ENCODE measurements around the gene CPNE4. TPM values are rescaled to one million over a fixed set of nuclear protein-coding genes. Genes with fewer than 3 reads are reported as not detected.

Gene CPNE4
- total RNA-seq, 2 donors from 2014 or later, result 1.7 to 2.5 TPM

- Mint-ChIP-seq H3K4me1 (no peaks in the 10 kb centered on the region), H3K27ac (no peak overlapping the region), H3K36me3 (ENCODE audit: low read depth) (no peaks in the 10 kb centered on the region), H3K4me3 (no peak overlapping the region), H3K9me3 (no peaks in the 10 kb centered on the region), H3K27me3 (ENCODE audit: insufficient read depth) (no peaks in the 10 kb centered on the region)
- no peaks in the 10 kb centered on the region for H3K27me3 ChIP-seq (ENCODE audit: control insufficient read depth, insufficient read depth, low read length, poor library complexity, severe bottlenecking)
- H3K36me3 ChIP-seq (ENCODE audit: control insufficient read depth, insufficient read depth, low read length), result no peaks in the 10 kb centered on the region
- no peak for TF ChIP-seq CTCF (conservative IDR thresholded peaks at IDR 0.05)
- H3K27ac ChIP-seq (ENCODE audit: low read depth, low read length), result no peak overlapping the region
- H3K9ac ChIP-seq (ENCODE audit: extremely low read depth, low read length, poor library complexity, severe bottlenecking), result no peak overlapping the region
- H3K4me1 ChIP-seq (ENCODE audit: control insufficient read depth, insufficient read depth, low read length), result no peaks in the 10 kb centered on the region
- no peak for DNase-seq
- 88 to 100% methylated on average over 3 to 6 of the region's 6 CpGs for WGBS, 2 experiments (ENCODE audit: insufficient coverage in 1 of 2, insufficient read length in 1 of 2)
- no peaks in the 10 kb centered on the region for H3K9me3 ChIP-seq (ENCODE audit: control insufficient read depth, low read length)
- H3K4me3 ChIP-seq (ENCODE audit: low read length), result no peak overlapping the region
Measured at GRCh38 chr3:131690800-131691199, 344.0 kb downstream of the CPNE4 start.

GRCh38 chr3:131688370-131688769 is 346.4 kb downstream of the CPNE4 start:
- no peak overlapping the region for H3K9ac ChIP-seq (ENCODE audit: extremely low read depth, low read length, poor library complexity, severe bottlenecking)
- TF ChIP-seq CTCF (conservative IDR thresholded peaks at IDR 0.05), result no peak
- Mint-ChIP-seq H3K4me3 (no peak overlapping the region), H3K9me3 (no peaks in the 10 kb centered on the region), H3K4me1 (no peaks in the 10 kb centered on the region), H3K36me3 (ENCODE audit: low read depth) (no peaks in the 10 kb centered on the region), H3K27me3 (ENCODE audit: insufficient read depth) (no peaks in the 10 kb centered on the region), H3K27ac (no peak overlapping the region)
- no peaks in the 10 kb centered on the region for H3K27me3 ChIP-seq (ENCODE audit: control insufficient read depth, insufficient read depth, low read length, poor library complexity, severe bottlenecking)
- no peaks in the 10 kb centered on the region for H3K4me1 ChIP-seq (ENCODE audit: control insufficient read depth, insufficient read depth, low read length)
- H3K36me3 ChIP-seq (ENCODE audit: control insufficient read depth, insufficient read depth, low read length), result no peaks in the 10 kb centered on the region
- WGBS, 2 experiments (ENCODE audit: insufficient coverage in 1 of 2, insufficient read length in 1 of 2), result 92 to 96% methylated on average over 3 of the region's 3 CpGs
- H3K4me3 ChIP-seq (ENCODE audit: low read length), result no peak overlapping the region
- H3K9me3 ChIP-seq (ENCODE audit: control insufficient read depth, low read length), result no peaks in the 10 kb centered on the region
- DNase-seq, result no peak
- no peak overlapping the region for H3K27ac ChIP-seq (ENCODE audit: low read depth, low read length)

- no peaks in the 10 kb centered on the region for H3K9me3 ChIP-seq (ENCODE audit: control insufficient read depth, low read length)
- no peak for TF ChIP-seq CTCF (conservative IDR thresholded peaks at IDR 0.05)
- no peak for DNase-seq
- H3K27ac ChIP-seq (ENCODE audit: low read depth, low read length), result no peak overlapping the region
- H3K36me3 ChIP-seq (ENCODE audit: control insufficient read depth, insufficient read depth, low read length), result no peaks in the 10 kb centered on the region
- no peaks in the 10 kb centered on the region for H3K9me3 Mint-ChIP-seq
- H3K4me3 ChIP-seq (ENCODE audit: low read length), result no peak overlapping the region
- no peak overlapping the region for H3K27ac Mint-ChIP-seq
- H3K27me3 ChIP-seq (ENCODE audit: control insufficient read depth, insufficient read depth, low read length, poor library complexity, severe bottlenecking), result no peaks in the 10 kb centered on the region
- H3K36me3 Mint-ChIP-seq (ENCODE audit: low read depth), result no peaks in the 10 kb centered on the region
- no peaks in the 10 kb centered on the region for H3K4me1 ChIP-seq (ENCODE audit: control insufficient read depth, insufficient read depth, low read length)
- no peaks in the 10 kb centered on the region for H3K27me3 Mint-ChIP-seq (ENCODE audit: insufficient read depth)
- WGBS, 2 experiments (ENCODE audit: insufficient coverage in 1 of 2, insufficient read length in 1 of 2), result 62 to 86% methylated on average over 3 to 4 of the region's 4 CpGs
- no peaks in the 10 kb centered on the region for H3K4me1 Mint-ChIP-seq
- no peak overlapping the region for H3K9ac ChIP-seq (ENCODE audit: extremely low read depth, low read length, poor library complexity, severe bottlenecking)
- no peak overlapping the region for H3K4me3 Mint-ChIP-seq
Measured at GRCh38 chr3:131669600-131669999, 365.2 kb downstream of the CPNE4 start.

Measured in endodermal cell (in vitro differentiated cells).